ENCODE data around the gene CRYGS.

Gene CRYGS

GRCh38 chr3:186513386-186513785 lies 30.8 kb downstream of the CRYGS start:
- Histone ChIP-seq H3K36me3 (ENCODE audit: insufficient read depth, low read depth, low read length) (no peaks in the 10 kb centered on the region), H3K9me3 (ENCODE audit: insufficient read depth, low read depth, low read length) (no peaks in the 10 kb centered on the region; the same call in 1 of the 2 replicates), H3K4me1 (ENCODE audit: insufficient read depth, low read length) (peaks cover 6% of the 10 kb centered on the region), H3K27ac (ENCODE audit: low read length) (no peak overlapping the region), H3K27me3 (ENCODE audit: insufficient read depth, low read length) (peaks cover 7% of the 10 kb centered on the region; the same call in 1 of the 2 replicates), H3K4me3 (ENCODE audit: low read length) (no peak overlapping the region), H3K9ac (ENCODE audit: low read depth, low read length) (no peak overlapping the region)

- Histone ChIP-seq H3K4me3 (ENCODE audit: low read length) (no peak overlapping the region), H3K9ac (ENCODE audit: low read depth, low read length) (no peak overlapping the region), H3K27me3 (ENCODE audit: insufficient read depth, low read length) (peaks cover 7% of the 10 kb centered on the region; the same call in 1 of the 2 replicates), H3K36me3 (ENCODE audit: insufficient read depth, low read depth, low read length) (no peaks in the 10 kb centered on the region), H3K4me1 (ENCODE audit: insufficient read depth, low read length) (peaks cover 6% of the 10 kb centered on the region), H3K27ac (ENCODE audit: low read length) (no peak overlapping the region), H3K9me3 (ENCODE audit: insufficient read depth, low read depth, low read length) (no peaks in the 10 kb centered on the region; the same call in 1 of the 2 replicates)
Observed at GRCh38 chr3:186512570-186513302, 31.4 kb downstream of the CRYGS start.

GRCh38 chr3:186511702-186512101 lies 32.5 kb downstream of the CRYGS start:
- no peak overlapping the region for H3K9ac ChIP-seq (ENCODE audit: low read depth, low read length)
- no peak overlapping the region for H3K27ac ChIP-seq (ENCODE audit: low read length)
- no peaks in the 10 kb centered on the region for H3K36me3 ChIP-seq (ENCODE audit: insufficient read depth, low read depth, low read length)
- H3K4me1 ChIP-seq (ENCODE audit: insufficient read depth, low read length), result peaks cover 6% of the 10 kb centered on the region
- H3K27me3 ChIP-seq (ENCODE audit: insufficient read depth, low read length), result peaks cover 7% of the 10 kb centered on the region; the same call in 1 of the 2 replicates
- no peak overlapping the region for H3K4me3 ChIP-seq (ENCODE audit: low read length)
- no peaks in the 10 kb centered on the region; the same call in 1 of the 2 replicates for H3K9me3 ChIP-seq (ENCODE audit: insufficient read depth, low read depth, low read length)

GRCh38 chr3:186511245-186511644 lies 32.9 kb downstream of the CRYGS start:
- peaks cover 7% of the 10 kb centered on the region; the same call in 1 of the 2 replicates for H3K27me3 ChIP-seq (ENCODE audit: insufficient read depth, low read length)
- H3K9me3 ChIP-seq (ENCODE audit: insufficient read depth, low read depth, low read length), result no peaks in the 10 kb centered on the region
- H3K27ac ChIP-seq (ENCODE audit: low read length), result no peak overlapping the region
- H3K4me3 ChIP-seq (ENCODE audit: low read length), result no peak overlapping the region
- no peaks in the 10 kb centered on the region for H3K36me3 ChIP-seq (ENCODE audit: insufficient read depth, low read depth, low read length)
- no peak overlapping the region for H3K9ac ChIP-seq (ENCODE audit: low read depth, low read length)
- H3K4me1 ChIP-seq (ENCODE audit: insufficient read depth, low read length), result peaks cover 6% of the 10 kb centered on the region

- Histone ChIP-seq H3K27ac (ENCODE audit: low read length) (no peak overlapping the region), H3K9me3 (ENCODE audit: insufficient read depth, low read depth, low read length) (no peaks in the 10 kb centered on the region), H3K36me3 (ENCODE audit: insufficient read depth, low read depth, low read length) (no peaks in the 10 kb centered on the region), H3K4me1 (ENCODE audit: insufficient read depth, low read length) (peaks cover 6% of the 10 kb centered on the region), H3K27me3 (ENCODE audit: insufficient read depth, low read length) (peaks cover 7% of the 10 kb centered on the region; the same call in 1 of the 2 replicates), H3K4me3 (ENCODE audit: low read length) (no peak overlapping the region), H3K9ac (ENCODE audit: low read depth, low read length) (no peak overlapping the region)
Observed at GRCh38 chr3:186510374-186511079, 33.7 kb downstream of the CRYGS start.

- H3K36me3 ChIP-seq (ENCODE audit: insufficient read depth, low read depth, low read length), result no peaks in the 10 kb centered on the region
- peaks cover 7% of the 10 kb centered on the region; the same call in 1 of the 2 replicates for H3K27me3 ChIP-seq (ENCODE audit: insufficient read depth, low read length)
Observed at GRCh38 chr3:186509423-186509822, 34.8 kb downstream of the CRYGS start.

GRCh38 chr3:186506857-186507256 lies 37.3 kb downstream of the CRYGS start:
- no peak overlapping the region for H3K27ac ChIP-seq (ENCODE audit: low read length)
- no peaks in the 10 kb centered on the region for H3K36me3 ChIP-seq (ENCODE audit: insufficient read depth, low read depth, low read length)
- H3K4me1 ChIP-seq (ENCODE audit: insufficient read depth, low read length), result peaks cover 9% of the 10 kb centered on the region; the same call in 1 of the 2 replicates
- peaks cover 5% of the 10 kb centered on the region; the same call in 1 of the 2 replicates for H3K27me3 ChIP-seq (ENCODE audit: insufficient read depth, low read length)
- no peaks in the 10 kb centered on the region for H3K9me3 ChIP-seq (ENCODE audit: insufficient read depth, low read depth, low read length)
- H3K4me3 ChIP-seq (ENCODE audit: low read length), result no peak overlapping the region
- no peak overlapping the region for H3K9ac ChIP-seq (ENCODE audit: low read depth, low read length)

More at GRCh38 chr3:186509423-186509822, 34.8 kb downstream of the CRYGS start:
- H3K9ac ChIP-seq (ENCODE audit: low read depth, low read length), result no peak overlapping the region
- H3K27ac ChIP-seq (ENCODE audit: low read length), result no peak overlapping the region
- no peaks in the 10 kb centered on the region for H3K9me3 ChIP-seq (ENCODE audit: insufficient read depth, low read depth, low read length)
- H3K4me3 ChIP-seq (ENCODE audit: low read length), result no peak overlapping the region
- peaks cover 6% of the 10 kb centered on the region for H3K4me1 ChIP-seq (ENCODE audit: insufficient read depth, low read length)

GRCh38 chr3:186506191-186506739 lies 37.9 kb downstream of the CRYGS start:
- H3K9me3 ChIP-seq (ENCODE audit: insufficient read depth, low read depth, low read length), result no peaks in the 10 kb centered on the region
- H3K27me3 ChIP-seq (ENCODE audit: insufficient read depth, low read length), result no peaks in the 10 kb centered on the region
- no peak overlapping the region for H3K9ac ChIP-seq (ENCODE audit: low read depth, low read length)
- no peak overlapping the region for H3K4me3 ChIP-seq (ENCODE audit: low read length)
- no peak overlapping the region for H3K27ac ChIP-seq (ENCODE audit: low read length)
- peaks cover 9% of the 10 kb centered on the region; the same call in 1 of the 2 replicates for H3K4me1 ChIP-seq (ENCODE audit: insufficient read depth, low read length)
- no peaks in the 10 kb centered on the region for H3K36me3 ChIP-seq (ENCODE audit: insufficient read depth, low read depth, low read length)

- Histone ChIP-seq H3K27ac (ENCODE audit: low read length) (no peak overlapping the region), H3K36me3 (ENCODE audit: insufficient read depth, low read depth, low read length) (no peaks in the 10 kb centered on the region), H3K4me3 (ENCODE audit: low read length) (no peak overlapping the region), H3K27me3 (ENCODE audit: insufficient read depth, low read length) (no peaks in the 10 kb centered on the region), H3K4me1 (ENCODE audit: insufficient read depth, low read length) (peaks cover 9% of the 10 kb centered on the region; the same call in 1 of the 2 replicates), H3K9ac (ENCODE audit: low read depth, low read length) (no peak overlapping the region), H3K9me3 (ENCODE audit: insufficient read depth, low read depth, low read length) (no peaks in the 10 kb centered on the region)
Observed at GRCh38 chr3:186502966-186503712, 41.0 kb downstream of the CRYGS start.

GRCh38 chr3:186502138-186502948 lies 41.8 kb downstream of the CRYGS start:
- no peak overlapping the region for H3K9ac ChIP-seq (ENCODE audit: low read depth, low read length)
- H3K9me3 ChIP-seq (ENCODE audit: insufficient read depth, low read depth, low read length), result no peaks in the 10 kb centered on the region
- no peak overlapping the region for H3K4me3 ChIP-seq (ENCODE audit: low read length)
- no peaks in the 10 kb centered on the region for H3K36me3 ChIP-seq (ENCODE audit: insufficient read depth, low read depth, low read length)
- H3K27me3 ChIP-seq (ENCODE audit: insufficient read depth, low read length), result no peaks in the 10 kb centered on the region
- H3K27ac ChIP-seq (ENCODE audit: low read length), result no peak overlapping the region
- peaks cover 9% of the 10 kb centered on the region; the same call in 1 of the 2 replicates for H3K4me1 ChIP-seq (ENCODE audit: insufficient read depth, low read length)

All from iPS-20b (cell line).